HCT116 (cell line): Measurements from ENCODE around the gene KIRREL3. TPM values are rescaled to one million over a fixed set of nuclear protein-coding genes. Genes with fewer than 3 reads are reported as not detected.

ENCODE experiments used
- ATAC-seq: fragments of 200-7000 bp; cut with Tn5 transposase; 2 replicates; pipeline ENCODE4 v1.9.1; 2020; ENCODE audit warnings: mild to moderate bottlenecking, moderate library complexity
- BruUV-seq: library from RNA; stranded (reverse); fragments of 400-500 nt; replicated peaks from 2 replicates; lab custom pipeline; 2021; lab: Mats Ljungman, UMichigan
- CTCF ChIA-PET: fragments of 300-600 bp; sonication (Branson Sonifier 250); formaldehyde crosslinking; loops from one replicate; lab custom pipeline; 2021; ENCODE audit warnings: antibody characterized with exemption; lab: Charles Lee
- POLR2A ChIA-PET: fragments of 300-600, 350-600 bp; sonication (Branson Sonifier 250); formaldehyde crosslinking; loops from one replicate; lab custom pipeline; 2021; ENCODE audit warnings: antibody characterized with exemption; lab: Charles Lee
- RAD21 ChIA-PET, 2 experiments: fragments of 300-600 bp; sonication (Branson Sonifier 250); formaldehyde crosslinking; loops; one replicate each; lab custom pipeline; 2023; ENCODE audit warnings: low total read pairs in 2 of 2; ENCODE audit not compliant: uncharacterized antibody in 2 of 2, unreplicated experiment in 2 of 2, low non-redundant PET in 1 of 2; lab: Charles Lee
- DNase-seq: peaks from one replicate; pipeline ENCODE4 v3.0.0-alpha.2; 2010; ENCODE audit warnings: low read depth, low spot score
- H2AFZ ChIP-seq: fragments of 200-600 bp; shearing (Covaris generic), sonication (generic); 2 replicates; pipeline ENCODE4 v1.6.1; 2017; ENCODE audit warnings: low read depth, mixed run types, mixed read lengths, antibody characterized with exemption, low read length; ENCODE audit not compliant: poor library complexity, severe bottlenecking
- H3K27ac ChIP-seq: 2 replicates; pipeline ENCODE4 v1.5.1; 2012; ENCODE audit warnings: low read depth, low read length
- H3K27me3 ChIP-seq: fragments of 200-600 bp; sonication (generic); 2 replicates; pipeline ENCODE4 v1.6.1; 2016; ENCODE audit warnings: mixed run types, low read length, mixed read lengths; ENCODE audit not compliant: insufficient read depth
- H3K36me3 ChIP-seq, 2 experiments: fragments of 200-500 bp in 1 of 2; fragments of 200-600 bp in 1 of 2; sonication (Bioruptor generic) in 1 of 2; sonication (generic) in 1 of 2; 2 replicates each; pipeline versions ENCODE4 v1.5.1 to v1.6.1; 2014 to 2016; ENCODE audit warnings: low read length in 2 of 2, inconsistent platforms in 1 of 2, mixed read lengths in 1 of 2, mixed run types in 1 of 2; ENCODE audit not compliant: insufficient read depth in 2 of 2, control insufficient read depth in 1 of 2
- H3K4me1 ChIP-seq, 2 experiments: fragments of 200-600 bp in 1 of 2; sonication (generic) in 1 of 2; 2 replicates each; pipeline versions ENCODE4 v1.5.1 to v1.6.1; 2012 to 2017; ENCODE audit warnings: low read length in 2 of 2, inconsistent platforms in 1 of 2, mild to moderate bottlenecking in 1 of 2, mixed read lengths in 1 of 2, mixed run types in 1 of 2, moderate library complexity in 1 of 2; ENCODE audit not compliant: insufficient read depth in 2 of 2, control insufficient read depth in 1 of 2
- H3K4me2 ChIP-seq: fragments of 200-600 bp; sonication (generic); 2 replicates; pipeline ENCODE4 v1.6.1; 2017; ENCODE audit warnings: mixed run types, low read length, mixed read lengths
- H3K4me3 ChIP-seq, 2 experiments: fragments of 200-600 bp in 1 of 2; sonication (generic) in 1 of 2; replicated peaks in 1 of 2; 2 replicates each; pipeline ENCODE4 v1.5.1; 2011 to 2016; ENCODE audit warnings: low read length in 2 of 2, control low read depth in 1 of 2, low read depth in 1 of 2, mild to moderate bottlenecking in 1 of 2, mixed read lengths in 1 of 2, mixed run types in 1 of 2
- H3K79me2 ChIP-seq: fragments of 200-600 bp; sonication (generic); 2 replicates; pipeline ENCODE4 v1.6.1; 2017; ENCODE audit warnings: mild to moderate bottlenecking, mixed run types, low read length, moderate library complexity, mixed read lengths; ENCODE audit not compliant: insufficient read depth
- H3K9ac ChIP-seq: fragments of 200-600 bp; sonication (generic); 2 replicates; pipeline ENCODE4 v1.6.1; 2016; ENCODE audit warnings: low read length, mixed read lengths
- H3K9me2 ChIP-seq: fragments of 200-600 bp; sonication (generic), shearing (Covaris generic); 2 replicates; pipeline ENCODE4 v1.6.1; 2017; ENCODE audit warnings: mixed run types, mild to moderate bottlenecking, moderate library complexity; ENCODE audit not compliant: insufficient read depth
- H3K9me3 ChIP-seq, 2 experiments: fragments of 200-500 bp in 1 of 2; fragments of 200-600 bp in 1 of 2; sonication (Bioruptor generic) in 1 of 2; sonication (generic) in 1 of 2; 2 replicates each; pipeline ENCODE4 v1.6.1; 2014 to 2017; ENCODE audit warnings: low read length in 2 of 2, mixed read lengths in 2 of 2, inconsistent platforms in 1 of 2, low read depth in 1 of 2, mild to moderate bottlenecking in 1 of 2, mixed run types in 1 of 2, moderate library complexity in 1 of 2; ENCODE audit not compliant: control insufficient read depth in 1 of 2, insufficient read depth in 1 of 2
- H4K20me1 ChIP-seq: fragments of 200-600 bp; sonication (generic), shearing (Covaris generic); 2 replicates; pipeline ENCODE4 v1.6.1; 2017; ENCODE audit warnings: mixed run types, mild to moderate bottlenecking, moderate library complexity; ENCODE audit not compliant: insufficient read depth
- CEBPB ChIP-seq: IDR thresholded peaks from 2 replicates; pipeline ENCODE4 v1.6.1; 2012; ENCODE audit warnings: low read depth
- EGR1 ChIP-seq: IDR thresholded peaks from 2 replicates; pipeline ENCODE4 v1.6.1; 2012; ENCODE audit warnings: low read depth
- ELF1 ChIP-seq: IDR thresholded peaks from 2 replicates; pipeline ENCODE4 v1.6.1; 2012; ENCODE audit warnings: low read depth, borderline replicate concordance
- EZH2 ChIP-seq: fragments of 200-600 bp; sonication (generic); IDR thresholded peaks from 2 replicates; pipeline ENCODE4 v1.6.1; 2017; ENCODE audit warnings: antibody characterized with exemption, mixed run types
- FOSL1 ChIP-seq: IDR thresholded peaks from 2 replicates; pipeline ENCODE4 v1.6.1; 2012; ENCODE audit warnings: low read depth
- JUND ChIP-seq: IDR thresholded peaks from 2 replicates; pipeline ENCODE4 v1.6.1; 2012
- POLR2AphosphoS5 ChIP-seq: IDR thresholded peaks from 2 replicates; pipeline ENCODE4 v1.6.1; 2011; ENCODE audit warnings: mild to moderate bottlenecking, low read depth, low read length, moderate library complexity
- RAD21 ChIP-seq: IDR thresholded peaks from 2 replicates; pipeline ENCODE4 v1.6.1; 2012; ENCODE audit warnings: low read depth, mild to moderate bottlenecking
- SP1 ChIP-seq: IDR thresholded peaks from 2 replicates; pipeline ENCODE4 v1.6.1; 2012; ENCODE audit warnings: low read depth
- SRF ChIP-seq: IDR thresholded peaks from 2 replicates; pipeline ENCODE4 v1.6.1; 2012; ENCODE audit warnings: low read depth
- TCF7L2 ChIP-seq: IDR thresholded peaks from 2 replicates; pipeline ENCODE4 v1.7.0; 2011; ENCODE audit warnings: borderline replicate concordance, inconsistent platforms; ENCODE audit not compliant: insufficient read depth, insufficient read length; ENCODE audit errors: extremely low read depth
- YY1 ChIP-seq: IDR thresholded peaks from 2 replicates; pipeline ENCODE4 v1.6.1; 2011; ENCODE audit warnings: low read length, low read depth, moderate library complexity, mild to moderate bottlenecking; ENCODE audit not compliant: insufficient replicate concordance; ENCODE audit errors: extremely low read depth
- intact Hi-C: fragments of 100-400 bp; cut with micrococcal nuclease; formaldehyde crosslinking; loops from 2 replicates; pipeline ENCODE4 v1.10.0; 2022
- total RNA-seq: library from RNA; stranded (reverse); gene quantifications from one replicate; pipeline ENCODE4 v1.2.1, GENCODE V29; 2021; ENCODE audit not compliant: unreplicated experiment
- TF ChIP-seq, protein P1 (sequence below): IDR thresholded peaks from 2 replicates; pipeline ENCODE4 v1.6.1; 2012

KIRREL3 gene
- total RNA-seq, 1 experiment from 2014 or later: not detected

DNA sequence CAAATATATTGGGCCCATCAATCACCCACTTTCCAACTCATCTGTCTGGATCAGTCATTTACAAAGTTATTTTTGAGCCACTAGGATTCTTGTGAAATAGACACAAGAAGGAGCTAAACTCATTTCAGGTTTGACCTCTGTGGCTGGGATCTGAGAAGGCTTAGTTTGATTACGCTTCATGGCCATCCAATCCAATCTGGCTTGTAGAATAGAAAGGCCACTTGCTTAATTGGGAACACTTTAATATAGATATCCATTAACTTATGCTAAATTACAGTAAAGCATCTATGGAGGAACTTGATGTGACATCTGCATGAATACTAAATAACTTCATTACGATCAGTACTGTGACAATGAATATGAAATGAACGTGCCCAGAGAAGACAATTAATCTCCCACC is 360.9 kb downstream of the KIRREL3 start:
- Histone ChIP-seq H4K20me1 (no peaks in the 10 kb centered on the region), H2AFZ (no peak overlapping the region), H3K27ac (no peak overlapping the region), H3K36me3 (no peaks in the 10 kb centered on the region), H3K4me1 (no peaks in the 10 kb centered on the region), H3K9me3 (no peaks in the 10 kb centered on the region), H3K9me2 (no peaks in the 10 kb centered on the region), H3K4me3 (no peak overlapping the region), H3K9ac (no peak overlapping the region)
- intact Hi-C loops: no loop called here
- CTCF ChIA-PET: no interaction called here
- POLR2A ChIA-PET: no interaction called here
- no peak for DNase-seq
- no TSS peak for BruUV-seq
- no peak for TF ChIP-seq RAD21
- no peak for TF ChIP-seq SRF
- TF ChIP-seq FOSL1: no peak
- TF ChIP-seq EGR1: no peak
- no peak for TF ChIP-seq YY1
- no peak for TF ChIP-seq ELF1
- no peak for TF ChIP-seq CEBPB
- TF ChIP-seq POLR2AphosphoS5: no peak
- TF ChIP-seq, protein P1, sequence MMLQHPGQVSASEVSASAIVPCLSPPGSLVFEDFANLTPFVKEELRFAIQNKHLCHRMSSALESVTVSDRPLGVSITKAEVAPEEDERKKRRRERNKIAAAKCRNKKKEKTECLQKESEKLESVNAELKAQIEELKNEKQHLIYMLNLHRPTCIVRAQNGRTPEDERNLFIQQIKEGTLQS: no peak
- no peak for TF ChIP-seq SP1
- no peak for TF ChIP-seq JUND
- TF ChIP-seq, all 23 proteins: peak for 0
- Histone ChIP-seq H3K4me2 (no peak overlapping the region), H3K79me2 (no peaks in the 10 kb centered on the region), H3K27me3 (peaks cover 60% of the 10 kb centered on the region)
- RAD21 ChIA-PET: no interaction called here
- no peak for ATAC-seq

GRCh38 chr11:126638648-126639047 is 361.9 kb downstream of the KIRREL3 start:
- ATAC-seq: no peak
- Histone ChIP-seq H3K9me2 (no peaks in the 10 kb centered on the region), H3K27ac (no peak overlapping the region), H3K4me2 (no peak overlapping the region), H3K9ac (no peak overlapping the region), H3K4me1 (no peaks in the 10 kb centered on the region), H3K79me2 (no peaks in the 10 kb centered on the region), H4K20me1 (no peaks in the 10 kb centered on the region), H2AFZ (no peak overlapping the region), H3K4me3 (no peak overlapping the region), H3K27me3 (peaks cover 65% of the 10 kb centered on the region), H3K9me3 (no peaks in the 10 kb centered on the region), H3K36me3 (no peaks in the 10 kb centered on the region)
- ChIA-PET RAD21 (no interaction called here), CTCF (no interaction called here), POLR2A (no interaction called here)
- no TSS peak for BruUV-seq
- DNase-seq: no peak
- intact Hi-C loops: no loop called here
- TF ChIP-seq TCF7L2 (no peak), POLR2AphosphoS5 (no peak), SRF (no peak), EZH2 (no peak), RAD21 (no peak), FOSL1 (no peak)
- TF ChIP-seq, protein P1: no peak
